PC-9 (cell line): Measurements from ENCODE around the gene NMD3. TPM values are rescaled to one million over a fixed set of nuclear protein-coding genes. Genes with fewer than 3 reads are reported as not detected.

ENCODE experiments used
- BruUV-seq: library from RNA; stranded (reverse); fragments of 400-500 nt; replicated peaks from 2 replicates; lab custom pipeline; 2021; lab: Mats Ljungman, UMichigan
- CTCF ChIA-PET: fragments of 300-600 bp; sonication (Branson Sonifier 250); formaldehyde crosslinking; loops from one replicate; lab custom pipeline; 2022; ENCODE audit warnings: antibody characterized with exemption; lab: Charles Lee
- POLR2A ChIA-PET: fragments of 300-600 bp; sonication (Branson Sonifier 250); formaldehyde crosslinking; loops from one replicate; lab custom pipeline; 2022; ENCODE audit warnings: antibody characterized with exemption; ENCODE audit not compliant: unreplicated experiment; lab: Charles Lee
- DNase-seq, 2 experiments: peaks; one replicate each; pipeline versions ENCODE4 v3.0.0 to v3.0.0-alpha.2; 2015 to 2022; ENCODE audit warnings: mixed read lengths in 1 of 2
- H2AFZ ChIP-seq: fragments of 200-600 bp; sonication (generic); 2 replicates; pipeline ENCODE4 v1.8.1; 2017; ENCODE audit warnings: antibody characterized with exemption
- H3F3A ChIP-seq: fragments of 200-600 bp; sonication (generic); 2 replicates; pipeline ENCODE4 v1.8.1; 2017; ENCODE audit warnings: antibody characterized with exemption, mild to moderate bottlenecking, low read depth; ENCODE audit not compliant: insufficient read depth
- H3K27ac ChIP-seq: fragments of 200-600 bp; sonication (generic); 2 replicates; pipeline ENCODE4 v1.6.1; 2016; ENCODE audit warnings: mixed run types
- H3K27me3 ChIP-seq: fragments of 200-600 bp; sonication (generic); 2 replicates; pipeline ENCODE4 v1.6.1; 2016; ENCODE audit warnings: low read depth, mixed run types; ENCODE audit not compliant: insufficient read depth
- H3K36me3 ChIP-seq: fragments of 200-600 bp; sonication (generic); 2 replicates; pipeline ENCODE4 v1.6.1; 2016; ENCODE audit warnings: low read depth, mixed run types
- H3K4me1 ChIP-seq: fragments of 200-600 bp; sonication (generic); replicated peaks from 2 replicates; pipeline ENCODE4 v1.6.1; 2016; ENCODE audit warnings: mixed run types; ENCODE audit not compliant: insufficient read depth
- H3K4me2 ChIP-seq: fragments of 200-600 bp; sonication (generic); 2 replicates; pipeline ENCODE4 v1.6.1; 2017; ENCODE audit warnings: mixed run types
- H3K4me3 ChIP-seq: fragments of 200-600 bp; sonication (generic); 2 replicates; pipeline ENCODE4 v1.6.1; 2016; ENCODE audit warnings: mixed run types
- H3K79me2 ChIP-seq: fragments of 200-600 bp; sonication (generic); 2 replicates; pipeline ENCODE4 v1.6.1; 2017; ENCODE audit warnings: low read depth, mixed run types
- H3K9me2 ChIP-seq: fragments of 200-600 bp; sonication (generic); 2 replicates; pipeline ENCODE4 v1.8.1; 2017; ENCODE audit warnings: mild to moderate bottlenecking; ENCODE audit not compliant: insufficient read depth
- H3K9me3 ChIP-seq: fragments of 200-600 bp; sonication (generic); 2 replicates; pipeline ENCODE4 v1.8.1; 2016; ENCODE audit warnings: low read depth; ENCODE audit not compliant: insufficient read depth
- H4K20me1 ChIP-seq: fragments of 200-600 bp; sonication (generic); 2 replicates; pipeline ENCODE4 v1.8.1; 2017; ENCODE audit not compliant: insufficient read depth
- CTCF ChIP-seq: fragments of 200-600 bp; sonication (generic); conservative IDR thresholded peaks from 2 replicates; pipeline ENCODE4 v1.6.1; 2017; ENCODE audit warnings: mixed run types, antibody characterized with exemption, mild to moderate bottlenecking, moderate library complexity
- EZH2 ChIP-seq: fragments of 200-600 bp; sonication (generic); IDR thresholded peaks from 2 replicates; pipeline ENCODE4 v1.8.0; 2017; ENCODE audit warnings: antibody characterized with exemption, low read depth
- intact Hi-C: fragments of 100-400 bp; cut with micrococcal nuclease; formaldehyde crosslinking; loops from one replicate; pipeline ENCODE4 v1.10.0; 2022; ENCODE audit not compliant: unreplicated experiment
- total RNA-seq: library from RNA; stranded (reverse); gene quantifications from 2 replicates; pipeline ENCODE4 v1.2.3, GENCODE V29; 2021

Gene NMD3
- total RNA-seq, 1 experiment from 2014 or later: 56.5 TPM

- intact Hi-C loops: loop anchor here (5.0 kb wide), 3 partner anchors 175 to 565 kb away; no protein-coding TSS in a partner anchor
- no peaks in the 10 kb centered on the region for H4K20me1 ChIP-seq
- no peak overlapping the region for H3K4me3 ChIP-seq
- no peaks in the 10 kb centered on the region; the same call in 1 of the 2 replicates for H3K9me3 ChIP-seq
- ChIA-PET POLR2A (no interaction called here), CTCF (no interaction called here)
- H3K9me2 ChIP-seq: no peaks in the 10 kb centered on the region
- no peaks in the 10 kb centered on the region for H3K27me3 ChIP-seq
- no peak for TF ChIP-seq CTCF
- no peak for TF ChIP-seq EZH2
- H3K79me2 ChIP-seq: no peaks in the 10 kb centered on the region
- H3K27ac ChIP-seq: no peak overlapping the region
- DNase-seq: no peak
- H3K4me2 ChIP-seq: no peak overlapping the region
- no peaks in the 10 kb centered on the region; the same call in 1 of the 2 replicates for H3F3A ChIP-seq
- no peaks in the 10 kb centered on the region for H3K36me3 ChIP-seq
- no TSS peak for BruUV-seq
- H3K4me1 ChIP-seq: 0 out of 2 replicates have a peak, but pooled peaks cover 7% of the 10 kb centered on the region
- no peak overlapping the region for H2AFZ ChIP-seq
Observed at GRCh38 chr3:161272524-161272923, 51.4 kb downstream of the NMD3 start.

GRCh38 chr3:161273589-161274218 lies 52.6 kb downstream of the NMD3 start:
- H3K4me2 ChIP-seq: no peak overlapping the region
- ChIA-PET POLR2A (no interaction called here), CTCF (interaction anchor here (0.9 to 1.0 kb wide), 2 partner anchors 43 to 150 kb away, joined by 3 read pairs; no protein-coding TSS in a partner anchor)
- H3K4me3 ChIP-seq: no peak overlapping the region
- no TSS peak for BruUV-seq
- H3K27ac ChIP-seq: no peak overlapping the region
- DNase-seq: peak in 1 of 2 experiments; percentile 43
- no peaks in the 10 kb centered on the region for H3K27me3 ChIP-seq
- no peaks in the 10 kb centered on the region for H3K9me2 ChIP-seq
- H3F3A ChIP-seq: no peaks in the 10 kb centered on the region; the same call in 1 of the 2 replicates
- H3K36me3 ChIP-seq: no peaks in the 10 kb centered on the region
- H3K79me2 ChIP-seq: no peaks in the 10 kb centered on the region
- 0 out of 2 replicates have a peak, but pooled peaks cover 2% of the 10 kb centered on the region for H3K4me1 ChIP-seq
- H2AFZ ChIP-seq: no peak overlapping the region
- TF ChIP-seq EZH2 (no peak), CTCF (peak; percentile 94)
- peaks cover 5% of the 10 kb centered on the region; the same call in 1 of the 2 replicates for H3K9me3 ChIP-seq
- intact Hi-C loops: loop anchor here (1.0 to 5.0 kb wide), 8 partner anchors 43 to 566 kb away; no protein-coding TSS in a partner anchor
- no peaks in the 10 kb centered on the region for H4K20me1 ChIP-seq

- Histone ChIP-seq H4K20me1 (no peaks in the 10 kb centered on the region), H3K79me2 (no peaks in the 10 kb centered on the region), H3K4me3 (no peak overlapping the region), H3K4me1 (no peaks in the 10 kb centered on the region), H3K36me3 (no peaks in the 10 kb centered on the region), H3K9me3 (peaks cover 11% of the 10 kb centered on the region; the same call in 1 of the 2 replicates), H3K27ac (no peak overlapping the region), H2AFZ (no peak overlapping the region), H3F3A (no peaks in the 10 kb centered on the region; the same call in 1 of the 2 replicates), H3K27me3 (no peaks in the 10 kb centered on the region), H3K4me2 (no peak overlapping the region), H3K9me2 (no peaks in the 10 kb centered on the region)
- intact Hi-C loops: loop anchor here (1.0 to 5.0 kb wide), 6 partner anchors 42 to 567 kb away; no protein-coding TSS in a partner anchor
- ChIA-PET POLR2A (no interaction called here), CTCF (interaction anchor here (0.6 to 1.5 kb wide), 9 partner anchors 11 to 292 kb away, joined by 3 to 8 read pairs (median 3); no protein-coding TSS in a partner anchor)
- BruUV-seq: no TSS peak
- TF ChIP-seq CTCF: peak; percentile 71
- TF ChIP-seq EZH2: no peak
- peak in 1 of 2 experiments; percentile 43 for DNase-seq
Observed at GRCh38 chr3:161274691-161275298, 53.7 kb downstream of the NMD3 start.
